OCI-LY3 (cell line): ENCODE results near the gene GRAP.

Experiments used
- H2AFZ ChIP-seq: fragments of 200-600, 300-600 bp; shearing (Covaris generic); 2 replicates; pipeline ENCODE4 v1.6.0; 2014; ENCODE audit warnings: antibody characterized with exemption, low read depth, low read length
- H3K27ac ChIP-seq: fragments of 200-600, 300-600 bp; sonication (generic); 2 replicates; pipeline ENCODE4 v1.5.1; 2014; ENCODE audit warnings: mild to moderate bottlenecking, low read length, moderate library complexity, mixed read lengths
- H3K27me3 ChIP-seq: fragments of 200-600, 300-600 bp; sonication (generic); 2 replicates; pipeline ENCODE4 v1.6.1; 2014; ENCODE audit warnings: low read depth, low read length, mixed read lengths
- H3K36me3 ChIP-seq: fragments of 200-600, 300-600 bp; sonication (generic); replicated peaks from 2 replicates; pipeline ENCODE3; 2014; ENCODE audit warnings: low read depth, low read length, mixed read lengths
- H3K4me1 ChIP-seq: fragments of 300-600, 200-600 bp; sonication (generic); 2 replicates; pipeline ENCODE4 v1.6.1; 2014; ENCODE audit warnings: low read length, mixed read lengths
- H3K4me2 ChIP-seq: fragments of 200-600, 300-600 bp; sonication (generic); 2 replicates; pipeline ENCODE4 v1.6.1; 2014; ENCODE audit warnings: low read length, mixed read lengths
- H3K4me3 ChIP-seq: fragments of 300-600, 200-600 bp; sonication (generic); 2 replicates; pipeline ENCODE4 v1.5.1; 2014; ENCODE audit warnings: antibody characterized with exemption, mild to moderate bottlenecking, low read length, moderate library complexity
- H3K79me2 ChIP-seq: fragments of 300-600, 200-600 bp; shearing (Covaris generic); 2 replicates; pipeline ENCODE4 v1.6.1; 2014; ENCODE audit warnings: mild to moderate bottlenecking, low read length, mixed read lengths
- H3K9ac ChIP-seq: fragments of 300-600, 200-600 bp; shearing (Covaris generic); 2 replicates; pipeline ENCODE4 v1.6.0; 2014; ENCODE audit warnings: mild to moderate bottlenecking, low read length, moderate library complexity
- H3K9me3 ChIP-seq: fragments of 200-600, 300-600 bp; shearing (Covaris generic); 2 replicates; pipeline ENCODE4 v1.6.1; 2014; ENCODE audit warnings: low read length, mixed read lengths; ENCODE audit not compliant: insufficient read depth
- H4K20me1 ChIP-seq: fragments of 200-600, 300-600 bp; sonication (generic); 2 replicates; pipeline ENCODE4 v1.6.1; 2016; ENCODE audit warnings: low read length, mixed read lengths; ENCODE audit not compliant: insufficient read depth
- CTCF ChIP-seq: fragments of 200-600, 300-600 bp; sonication (generic); IDR thresholded peaks from 2 replicates; pipeline ENCODE4 v1.5.1; 2014; ENCODE audit warnings: antibody characterized with exemption, low read length, low read depth
- EZH2phosphoT487 ChIP-seq: fragments of 200-600 bp; shearing (Covaris generic); IDR thresholded peaks from 2 replicates; pipeline ENCODE4 v1.6.1; 2018; ENCODE audit warnings: antibody characterized with exemption, mixed run types, low read depth

GRAP gene

DNA sequence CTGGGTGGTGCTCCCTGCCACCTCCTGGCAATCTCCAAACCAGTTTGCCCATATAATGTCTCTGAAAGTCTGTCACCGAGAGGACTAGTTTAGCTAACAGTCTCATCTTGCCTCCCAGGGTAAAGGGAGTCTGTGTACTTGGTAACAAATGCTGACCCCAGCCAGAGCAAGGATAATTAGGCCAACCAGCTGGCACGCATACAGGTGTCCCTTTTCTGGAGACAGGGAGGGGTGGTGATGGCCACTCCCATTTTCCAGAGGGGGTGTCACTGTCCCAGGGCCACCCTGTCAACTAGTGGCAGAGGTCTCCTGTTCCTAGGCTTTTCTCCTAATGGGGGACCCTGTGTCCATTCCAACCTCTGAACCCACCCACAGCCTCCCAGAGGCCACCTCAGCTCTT is 50.3 kb downstream of the GRAP start:
- no peak overlapping the region for H3K4me2 ChIP-seq
- no peak for TF ChIP-seq CTCF
- no peak for TF ChIP-seq EZH2phosphoT487
- H4K20me1 ChIP-seq: no peaks in the 10 kb centered on the region
- H3K27me3 ChIP-seq: no peaks in the 10 kb centered on the region
- H3K79me2 ChIP-seq: 0 out of 2 replicates have a peak, but pooled peaks cover 4% of the 10 kb centered on the region
- H3K36me3 ChIP-seq: no peaks in the 10 kb centered on the region
- no peaks in the 10 kb centered on the region for H3K4me1 ChIP-seq
- no peak overlapping the region for H3K9ac ChIP-seq
- no peak overlapping the region for H3K4me3 ChIP-seq
- H3K27ac ChIP-seq: no peak overlapping the region
- H2AFZ ChIP-seq: no peak overlapping the region
- no peaks in the 10 kb centered on the region for H3K9me3 ChIP-seq

GRCh38 chr17:18995220-18995619 is 51.5 kb downstream of the GRAP start:
- H2AFZ ChIP-seq: no peak overlapping the region
- no peaks in the 10 kb centered on the region for H3K9me3 ChIP-seq
- H3K79me2 ChIP-seq: 0 out of 2 replicates have a peak, but pooled peaks cover 4% of the 10 kb centered on the region
- no peaks in the 10 kb centered on the region for H3K36me3 ChIP-seq
- TF ChIP-seq CTCF: no peak
- TF ChIP-seq EZH2phosphoT487: no peak
- no peaks in the 10 kb centered on the region for H4K20me1 ChIP-seq
- no peak overlapping the region for H3K9ac ChIP-seq
- no peak overlapping the region for H3K27ac ChIP-seq
- H3K27me3 ChIP-seq: no peaks in the 10 kb centered on the region
- H3K4me1 ChIP-seq: no peaks in the 10 kb centered on the region
- no peak overlapping the region for H3K4me2 ChIP-seq
- H3K4me3 ChIP-seq: no peak overlapping the region

GRCh38 chr17:18994631-18995030 is 52.1 kb downstream of the GRAP start:
- TF ChIP-seq EZH2phosphoT487 (no peak), CTCF (no peak)
- no peak overlapping the region for H2AFZ ChIP-seq
- H3K36me3 ChIP-seq: no peaks in the 10 kb centered on the region
- no peaks in the 10 kb centered on the region for H3K27me3 ChIP-seq
- no peak overlapping the region for H3K9ac ChIP-seq
- H3K4me1 ChIP-seq: no peaks in the 10 kb centered on the region
- no peak overlapping the region for H3K27ac ChIP-seq
- H3K4me3 ChIP-seq: no peak overlapping the region
- no peaks in the 10 kb centered on the region for H4K20me1 ChIP-seq
- no peak overlapping the region for H3K4me2 ChIP-seq
- H3K9me3 ChIP-seq: no peaks in the 10 kb centered on the region
- 0 out of 2 replicates have a peak, but pooled peaks cover 4% of the 10 kb centered on the region for H3K79me2 ChIP-seq

GRCh38 chr17:18993905-18994526 is 52.7 kb downstream of the GRAP start:
- H3K4me2 ChIP-seq: no peak overlapping the region
- H3K79me2 ChIP-seq: 0 out of 2 replicates have a peak, but pooled peaks cover 4% of the 10 kb centered on the region
- no peaks in the 10 kb centered on the region for H3K27me3 ChIP-seq
- TF ChIP-seq CTCF (no peak), EZH2phosphoT487 (no peak)
- no peaks in the 10 kb centered on the region for H3K9me3 ChIP-seq
- no peak overlapping the region for H3K9ac ChIP-seq
- H3K27ac ChIP-seq: no peak overlapping the region
- H4K20me1 ChIP-seq: no peaks in the 10 kb centered on the region
- H3K4me1 ChIP-seq: no peaks in the 10 kb centered on the region
- no peaks in the 10 kb centered on the region for H3K36me3 ChIP-seq
- no peak overlapping the region for H2AFZ ChIP-seq
- no peak overlapping the region for H3K4me3 ChIP-seq
